ENCODE measurements around the gene CHAF1A.

Gene CHAF1A

DNA sequence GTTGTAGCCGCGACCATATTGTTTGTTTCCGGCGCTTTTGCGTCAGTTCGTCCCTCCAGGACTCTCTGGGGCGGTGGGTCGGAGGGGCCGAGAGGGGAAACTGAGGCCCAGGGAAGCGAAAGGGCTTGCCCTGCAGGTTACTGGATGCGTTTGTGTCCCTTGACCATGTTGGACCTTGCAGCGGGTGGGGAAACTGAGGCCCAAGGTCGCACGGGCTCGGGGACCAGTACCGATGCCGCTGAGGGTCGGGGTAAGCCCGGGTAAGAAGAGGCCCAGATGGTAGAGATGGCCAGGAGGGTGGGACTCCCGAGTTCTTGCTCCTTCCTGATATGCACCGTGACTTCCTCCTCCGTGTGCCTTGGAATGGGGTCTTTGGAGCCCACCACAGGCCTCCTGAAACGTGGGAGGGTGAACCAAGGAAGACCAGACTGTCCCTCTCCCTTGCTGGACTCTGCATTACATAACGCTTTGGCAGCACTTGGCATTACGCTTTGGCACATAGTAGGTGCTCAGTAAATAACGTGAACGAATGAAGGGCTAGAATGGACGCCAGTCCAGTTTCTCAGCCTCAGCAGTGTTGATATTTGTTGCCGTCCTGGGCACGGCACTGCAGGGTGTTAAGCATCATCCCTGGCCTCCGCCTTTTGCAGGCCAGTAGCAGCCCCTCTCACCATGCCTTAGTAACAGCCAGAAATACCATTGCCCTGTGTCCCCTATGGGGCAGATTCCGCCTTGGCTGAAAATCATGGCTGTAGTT, 743 bp downstream of the CHAF1A start:
- H3K4me1 Mint-ChIP-seq = peaks cover 43% of the 10 kb centered on the region
- no peaks in the 10 kb centered on the region for H3K9me3 Mint-ChIP-seq
- H3K27me3 Mint-ChIP-seq = no peaks in the 10 kb centered on the region
- H3K4me3 Mint-ChIP-seq = peak overlapping the region; percentile 91
- no peak overlapping the region for H3K27ac Mint-ChIP-seq
- no peaks in the 10 kb centered on the region for H3K36me3 Mint-ChIP-seq

DNA sequence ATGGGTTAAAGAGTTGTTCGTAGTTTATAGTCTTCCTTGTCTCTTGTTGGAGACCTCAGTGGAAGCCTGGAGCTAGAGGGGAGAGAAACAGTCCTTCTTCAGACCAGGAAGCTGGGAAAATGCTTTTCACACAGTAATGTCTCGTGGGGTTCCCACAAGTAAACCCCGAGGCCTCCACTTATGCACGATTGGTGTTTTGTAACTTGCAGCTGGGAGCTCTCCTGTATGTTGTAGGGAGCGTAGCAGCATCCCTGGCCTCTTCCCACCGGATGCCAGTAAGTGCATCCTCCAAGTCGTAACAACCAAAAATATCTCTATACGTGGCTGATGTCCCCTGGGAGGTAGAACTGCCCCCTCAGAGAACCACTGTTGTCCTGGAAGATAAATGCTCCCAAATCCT, 3.5 kb downstream of the CHAF1A start:
- Mint-ChIP-seq H3K4me3 (no peak overlapping the region), H3K27me3 (no peaks in the 10 kb centered on the region), H3K9me3 (no peaks in the 10 kb centered on the region), H3K27ac (no peak overlapping the region), H3K36me3 (no peaks in the 10 kb centered on the region), H3K4me1 (peaks cover 25% of the 10 kb centered on the region)

- no peaks in the 10 kb centered on the region for H3K36me3 Mint-ChIP-seq
- no peaks in the 10 kb centered on the region for H3K9me3 Mint-ChIP-seq
- no peaks in the 10 kb centered on the region for H3K27me3 Mint-ChIP-seq
- H3K4me3 Mint-ChIP-seq = no peak overlapping the region
- peaks cover 18% of the 10 kb centered on the region for H3K4me1 Mint-ChIP-seq
- no peak overlapping the region for H3K27ac Mint-ChIP-seq
Measured at GRCh38 chr19:4406626-4407025, 4.2 kb downstream of the CHAF1A start.

DNA sequence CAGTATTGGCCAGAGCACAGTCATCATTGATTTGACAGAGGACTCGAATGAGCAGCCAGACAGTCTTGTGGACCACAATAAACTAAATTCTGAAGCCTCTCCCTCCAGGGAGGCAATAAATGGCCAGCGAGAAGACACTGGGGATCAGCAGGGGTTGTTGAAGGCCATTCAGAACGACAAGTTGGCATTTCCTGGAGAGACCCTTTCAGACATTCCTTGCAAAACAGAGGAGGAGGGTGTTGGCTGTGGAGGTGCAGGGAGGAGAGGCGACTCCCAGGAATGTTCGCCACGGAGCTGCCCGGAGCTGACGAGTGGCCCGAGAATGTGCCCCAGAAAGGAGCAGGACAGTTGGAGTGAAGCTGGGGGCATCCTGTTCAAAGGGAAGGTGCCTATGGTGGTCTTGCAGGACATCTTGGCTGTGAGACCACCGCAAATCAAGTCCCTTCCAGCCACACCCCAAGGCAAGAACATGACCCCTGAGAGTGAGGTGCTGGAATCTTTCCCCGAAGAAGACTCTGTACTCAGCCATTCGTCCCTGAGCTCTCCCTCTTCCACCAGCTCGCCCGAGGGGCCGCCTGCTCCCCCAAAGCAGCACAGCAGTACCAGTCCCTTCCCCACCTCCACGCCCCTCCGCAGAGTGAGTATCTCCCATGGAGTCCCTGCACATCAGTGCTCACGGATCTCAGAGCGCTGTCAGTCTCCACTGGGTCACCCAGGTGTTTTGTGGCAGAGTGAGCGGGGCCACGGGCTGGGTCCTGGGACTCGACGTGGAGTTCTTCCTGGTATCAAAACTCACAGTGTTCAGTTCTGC, 6.9 kb downstream of the CHAF1A start:
- Mint-ChIP-seq H3K4me1 (peaks cover under 1% of the 10 kb centered on the region), H3K36me3 (peaks cover 4% of the 10 kb centered on the region), H3K9me3 (no peaks in the 10 kb centered on the region), H3K27me3 (no peaks in the 10 kb centered on the region), H3K27ac (no peak overlapping the region), H3K4me3 (no peak overlapping the region)

DNA sequence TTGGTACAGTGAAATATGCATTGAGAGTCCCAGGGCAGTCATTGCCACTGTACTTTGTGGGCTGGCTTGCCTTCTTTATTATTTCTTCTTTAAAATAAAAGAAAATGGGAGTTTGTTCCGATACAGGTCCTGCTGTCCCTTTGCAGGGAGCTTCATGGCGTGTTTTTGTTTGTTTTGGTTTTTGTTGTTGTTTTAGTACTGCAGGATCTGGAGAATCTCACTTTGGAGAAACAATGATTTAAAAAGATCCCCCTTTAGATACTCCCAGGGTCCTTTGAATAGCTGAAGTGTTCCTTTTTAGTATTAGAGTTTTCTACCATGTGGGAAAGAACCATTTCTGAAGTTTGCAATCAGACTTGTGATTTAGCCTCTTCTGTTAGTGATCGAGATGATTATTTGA, 11.1 kb downstream of the CHAF1A start:
- Mint-ChIP-seq H3K36me3 (peaks cover 4% of the 10 kb centered on the region), H3K27me3 (no peaks in the 10 kb centered on the region), H3K4me1 (no peaks in the 10 kb centered on the region), H3K27ac (no peak overlapping the region), H3K9me3 (no peaks in the 10 kb centered on the region), H3K4me3 (no peak overlapping the region)

DNA sequence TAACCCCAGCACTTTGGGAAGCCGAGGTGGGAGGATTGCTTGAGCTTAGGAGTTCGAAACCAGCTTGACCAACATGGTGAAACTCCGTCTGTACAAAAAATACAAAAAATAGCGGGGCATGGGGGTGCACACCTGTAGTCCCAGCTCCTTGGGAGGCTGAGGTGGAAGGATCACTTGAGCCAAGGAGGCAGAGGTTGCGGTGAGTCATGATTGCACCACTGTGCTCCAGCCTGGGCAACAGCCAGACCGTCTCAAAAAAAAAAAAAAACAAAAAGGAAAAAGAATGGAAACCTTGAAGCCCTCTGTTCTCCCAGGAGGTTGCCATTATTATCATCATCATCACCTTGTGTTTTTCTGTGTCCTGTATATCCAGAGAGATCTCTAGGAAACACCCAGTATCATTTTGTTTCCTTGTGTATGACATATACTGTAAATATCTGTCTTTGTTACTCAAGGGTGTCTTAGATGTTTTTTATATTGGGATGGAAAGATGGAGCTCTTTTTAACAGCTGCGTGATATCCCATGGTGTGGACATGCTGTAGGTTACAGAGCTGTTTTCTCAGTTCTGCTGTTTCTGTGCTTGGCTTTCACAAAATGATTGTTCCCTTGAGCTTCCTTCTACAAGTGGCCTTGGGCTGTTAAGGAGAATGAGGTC, 11.8 kb downstream of the CHAF1A start:
- Mint-ChIP-seq H3K27ac (no peak overlapping the region), H3K9me3 (no peaks in the 10 kb centered on the region), H3K4me3 (no peak overlapping the region), H3K36me3 (peaks cover 4% of the 10 kb centered on the region), H3K27me3 (no peaks in the 10 kb centered on the region), H3K4me1 (no peaks in the 10 kb centered on the region)

- no peaks in the 10 kb centered on the region for H3K27me3 Mint-ChIP-seq
- H3K36me3 Mint-ChIP-seq = peaks cover 4% of the 10 kb centered on the region
- H3K4me3 Mint-ChIP-seq = no peak overlapping the region
- no peaks in the 10 kb centered on the region for H3K4me1 Mint-ChIP-seq
- H3K27ac Mint-ChIP-seq = no peak overlapping the region
- H3K9me3 Mint-ChIP-seq = no peaks in the 10 kb centered on the region
Measured at GRCh38 chr19:4414800-4415321, 12.4 kb downstream of the CHAF1A start.

DNA sequence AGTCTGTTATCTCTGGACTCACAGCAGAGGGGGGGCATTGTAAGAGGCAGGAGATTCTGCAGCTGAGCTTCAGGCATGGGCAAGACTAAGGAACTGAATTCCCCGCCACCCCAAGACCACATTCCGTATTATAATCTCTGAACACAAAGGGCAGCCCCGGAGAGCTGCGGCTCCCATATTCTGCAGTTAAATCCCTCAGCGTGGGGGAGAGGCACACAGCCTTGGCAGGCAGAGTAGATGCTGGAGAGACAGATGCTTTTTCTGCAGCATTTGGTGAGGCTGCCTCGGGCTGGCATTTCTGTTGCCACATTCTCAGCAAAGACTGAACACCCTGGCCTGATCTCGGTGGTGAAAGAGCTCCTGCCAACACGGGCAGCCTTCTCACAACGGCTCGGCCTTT, 12.9 kb downstream of the CHAF1A start:
- Mint-ChIP-seq H3K4me1 (no peaks in the 10 kb centered on the region), H3K36me3 (peaks cover 4% of the 10 kb centered on the region), H3K4me3 (no peak overlapping the region), H3K27ac (no peak overlapping the region), H3K9me3 (no peaks in the 10 kb centered on the region), H3K27me3 (no peaks in the 10 kb centered on the region)

DNA sequence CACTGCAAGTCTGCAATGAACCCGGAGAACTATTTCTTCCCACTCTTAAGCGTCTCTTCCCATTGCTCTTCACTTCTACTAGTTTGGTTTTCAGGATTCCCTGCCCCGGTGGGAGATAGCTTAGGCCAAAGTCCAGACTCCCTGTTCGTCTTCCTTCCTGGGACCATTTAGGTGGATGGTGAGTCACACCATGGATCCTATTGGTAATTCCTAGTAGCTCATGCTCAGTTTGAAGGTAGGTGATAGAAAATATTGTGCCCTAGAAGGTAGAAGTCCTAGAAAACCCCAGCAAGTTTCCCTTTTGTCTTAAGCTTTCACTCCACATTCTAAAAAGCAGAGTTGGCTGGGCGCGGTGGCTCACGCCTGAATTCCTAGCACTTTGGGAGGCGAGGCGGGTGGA, 13.8 kb downstream of the CHAF1A start:
- Mint-ChIP-seq H3K9me3 (no peaks in the 10 kb centered on the region), H3K27ac (no peak overlapping the region), H3K4me1 (no peaks in the 10 kb centered on the region), H3K4me3 (no peak overlapping the region), H3K36me3 (peaks cover 4% of the 10 kb centered on the region), H3K27me3 (no peaks in the 10 kb centered on the region)

GRCh38 chr19:4423416-4424126, 21.1 kb downstream of the CHAF1A start:
- peaks cover 5% of the 10 kb centered on the region for H3K36me3 Mint-ChIP-seq

DNA sequence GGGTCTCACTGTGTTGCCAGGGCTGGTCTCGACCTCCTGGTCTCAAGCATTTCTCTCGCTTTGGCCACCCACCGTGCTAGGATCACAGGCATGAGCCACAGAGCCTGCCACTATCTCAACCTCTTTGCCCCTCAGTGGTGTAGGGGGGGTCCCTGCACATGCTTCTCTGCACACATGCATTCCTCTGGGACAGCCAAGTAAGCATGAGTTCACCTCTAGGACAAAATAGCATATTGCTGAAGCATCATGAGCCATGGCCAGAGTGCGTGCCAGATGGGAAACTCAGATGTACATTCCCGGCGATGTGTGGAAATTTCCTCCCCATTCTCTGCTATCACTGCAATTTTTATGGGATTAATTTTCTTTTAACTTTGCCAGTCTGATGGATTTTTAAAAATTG, 23.1 kb downstream of the CHAF1A start:
- Mint-ChIP-seq H3K4me1 (no peaks in the 10 kb centered on the region), H3K4me3 (no peak overlapping the region), H3K27me3 (no peaks in the 10 kb centered on the region), H3K27ac (no peak overlapping the region), H3K36me3 (peaks cover 7% of the 10 kb centered on the region), H3K9me3 (no peaks in the 10 kb centered on the region)

More at GRCh38 chr19:4423416-4424126, 21.1 kb downstream of the CHAF1A start:
- H3K9me3 Mint-ChIP-seq = no peaks in the 10 kb centered on the region
- no peak overlapping the region for H3K27ac Mint-ChIP-seq
- no peak overlapping the region for H3K4me3 Mint-ChIP-seq
- no peaks in the 10 kb centered on the region for H3K27me3 Mint-ChIP-seq
- no peaks in the 10 kb centered on the region for H3K4me1 Mint-ChIP-seq

DNA sequence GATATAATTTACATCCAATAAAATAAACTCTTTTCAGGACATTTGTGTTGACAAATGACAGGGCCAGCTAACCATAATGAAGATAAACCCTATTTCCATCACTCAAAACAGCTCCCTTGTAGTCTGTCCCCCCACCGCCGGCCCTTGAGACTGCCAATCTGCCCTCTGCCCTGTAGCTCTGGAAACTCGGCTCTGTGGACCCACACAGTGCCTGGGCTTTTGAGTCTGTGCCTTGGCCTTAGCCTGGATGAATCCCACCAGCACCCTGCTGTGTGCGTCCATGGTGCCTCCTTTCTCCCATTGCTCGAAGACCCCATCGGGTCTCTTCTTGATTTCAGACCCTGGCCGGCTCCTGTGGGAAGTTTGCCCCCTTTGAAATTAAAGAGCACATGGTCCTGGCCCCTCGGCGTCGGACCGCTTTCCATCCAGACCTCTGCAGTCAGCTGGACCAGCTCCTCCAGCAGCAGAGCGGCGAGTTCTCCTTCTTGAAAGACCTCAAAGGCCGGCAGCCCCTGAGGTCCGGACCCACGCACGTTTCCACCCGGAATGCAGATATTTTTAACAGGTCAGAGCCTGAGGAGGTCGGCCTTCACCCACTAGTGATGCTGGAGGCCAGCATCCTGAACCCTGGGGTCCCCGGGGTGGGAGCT, 26.0 kb downstream of the CHAF1A start:
- Mint-ChIP-seq H3K36me3 (peaks cover 8% of the 10 kb centered on the region), H3K27ac (no peak overlapping the region)

DNA sequence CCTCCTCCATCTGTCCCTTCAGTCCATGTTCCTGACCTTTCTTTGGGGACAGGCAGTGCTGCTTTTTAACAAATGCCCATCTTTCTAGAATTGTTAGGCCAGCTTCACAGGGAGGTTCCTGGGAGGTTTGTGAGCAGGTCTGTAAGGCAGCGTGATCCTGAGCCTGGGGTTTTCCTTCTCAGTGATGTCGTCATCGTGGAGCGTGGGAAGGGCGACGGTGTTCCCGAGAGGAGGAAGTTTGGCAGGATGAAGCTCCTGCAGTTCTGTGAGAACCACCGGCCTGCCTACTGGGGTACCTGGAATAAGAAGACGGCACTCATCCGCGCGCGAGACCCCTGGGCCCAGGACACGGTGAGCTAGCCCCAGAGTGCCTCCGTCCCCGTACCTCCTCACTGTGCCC, 26.8 kb downstream of the CHAF1A start:
- peak overlapping the region; percentile 46 for H3K27ac Mint-ChIP-seq
- no peaks in the 10 kb centered on the region for H3K27me3 Mint-ChIP-seq
- no peaks in the 10 kb centered on the region for H3K9me3 Mint-ChIP-seq
- H3K36me3 Mint-ChIP-seq = peaks cover 8% of the 10 kb centered on the region
- no peak overlapping the region for H3K4me3 Mint-ChIP-seq
- H3K4me1 Mint-ChIP-seq = no peaks in the 10 kb centered on the region

More for the DNA sequence above, 26.0 kb downstream of the CHAF1A start:
- H3K9me3 Mint-ChIP-seq = no peaks in the 10 kb centered on the region
- no peaks in the 10 kb centered on the region for H3K4me1 Mint-ChIP-seq
- no peaks in the 10 kb centered on the region for H3K27me3 Mint-ChIP-seq
- H3K4me3 Mint-ChIP-seq = no peak overlapping the region

GRCh38 chr19:4429771-4430171, 27.3 kb downstream of the CHAF1A start:
- H3K4me3 Mint-ChIP-seq = no peak overlapping the region
- no peaks in the 10 kb centered on the region for H3K4me1 Mint-ChIP-seq
- H3K27ac Mint-ChIP-seq = no peak overlapping the region
- no peaks in the 10 kb centered on the region for H3K27me3 Mint-ChIP-seq
- H3K36me3 Mint-ChIP-seq = peaks cover 13% of the 10 kb centered on the region
- H3K9me3 Mint-ChIP-seq = no peaks in the 10 kb centered on the region

DNA sequence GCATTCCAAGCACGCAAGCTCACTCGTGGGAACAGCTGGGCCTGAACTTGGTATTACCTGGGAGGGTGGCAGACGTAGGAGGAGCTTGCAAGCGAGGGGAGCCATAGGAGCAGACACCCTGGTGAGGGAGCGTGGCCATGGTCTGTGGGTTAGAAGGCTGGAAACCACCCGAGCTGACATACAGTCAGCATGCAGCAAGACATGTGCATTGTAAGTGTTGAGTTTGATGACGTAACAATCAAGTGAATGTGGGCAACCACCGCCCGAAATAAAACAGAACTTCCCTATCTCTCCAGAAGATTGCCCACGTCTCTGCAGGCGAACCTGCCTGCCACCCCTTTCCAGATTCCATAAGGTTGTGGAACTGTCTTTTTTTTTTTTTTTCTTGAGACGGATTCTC, 28.3 kb downstream of the CHAF1A start:
- Mint-ChIP-seq H3K27me3 (no peaks in the 10 kb centered on the region), H3K9me3 (no peaks in the 10 kb centered on the region), H3K4me3 (no peak overlapping the region), H3K36me3 (peaks cover 14% of the 10 kb centered on the region), H3K27ac (no peak overlapping the region), H3K4me1 (no peaks in the 10 kb centered on the region)

Data from activated naive CD4-positive, alpha-beta T cell treated with anti-CD3 and anti-CD28 coated beads, Interleukin-2, amount 50 U/mL, for 24 hours (primary cell).